Muscle layer of colon (tissue), 2 donors: ENCODE data around the gene CCDC183.
"Not testable (repeated sequence)": the region's sequence is repeated elsewhere in the genome, so short reads cannot be mapped to it uniquely, and the experiment has no call there.

Experiments
- H3K27ac ChIP-seq: one replicate; pipeline ENCODE4 v1.7.0; 2013; ENCODE audit warnings: low read depth, mild to moderate bottlenecking, low read length, moderate library complexity
- H3K27me3 ChIP-seq, 2 donors: one replicate each; pipeline ENCODE4 v1.7.0; 2013; ENCODE audit warnings: low read length in 2 of 2, mild to moderate bottlenecking in 2 of 2; ENCODE audit not compliant: insufficient read depth in 2 of 2, control insufficient read depth in 1 of 2
- H3K36me3 ChIP-seq: one replicate; pipeline ENCODE4 v1.7.0; 2013; ENCODE audit warnings: mild to moderate bottlenecking, low read length; ENCODE audit not compliant: insufficient read depth
- H3K4me1 ChIP-seq: one replicate; pipeline ENCODE4 v1.7.0; 2013; ENCODE audit warnings: mild to moderate bottlenecking, low read length; ENCODE audit not compliant: insufficient read depth
- H3K4me3 ChIP-seq, 2 donors: one replicate each; pipeline ENCODE4 v1.7.0; 2013; ENCODE audit warnings: low read length in 2 of 2, low read depth in 1 of 2, mild to moderate bottlenecking in 1 of 2, moderate library complexity in 1 of 2
- H3K9ac ChIP-seq: one replicate; pipeline ENCODE4 v1.7.0; 2013; ENCODE audit warnings: low read length
- H3K9me3 ChIP-seq: one replicate; pipeline ENCODE4 v1.7.0; 2013; ENCODE audit warnings: mild to moderate bottlenecking, low read length
- donor health status: abdominal sarcoma.
- donor health status: Adenocarcinoma of cecum.

The CCDC183 gene

DNA sequence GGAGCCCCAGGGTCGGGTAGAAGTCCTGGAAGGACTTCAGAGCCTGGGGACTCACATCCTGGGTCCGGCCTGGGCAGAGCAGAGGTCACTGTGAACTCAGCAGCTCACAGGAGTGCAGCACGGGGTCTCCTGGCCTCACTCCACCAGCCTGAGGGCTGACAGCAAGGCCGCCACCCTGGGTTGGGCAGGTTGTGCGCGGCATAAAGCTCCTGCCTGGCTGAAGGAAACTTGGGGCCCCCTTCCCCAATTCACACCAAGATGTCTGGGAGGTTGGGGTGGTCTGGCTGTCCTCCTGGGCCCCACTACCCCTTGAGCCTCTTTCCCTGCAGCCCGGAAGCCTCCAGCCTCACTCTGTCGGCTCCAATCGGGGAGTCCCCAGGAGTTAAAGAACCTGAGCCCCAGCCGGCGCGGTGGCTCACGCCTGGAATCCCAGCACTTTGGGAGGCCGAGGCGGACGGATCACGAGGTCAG lies 33.9 kb upstream of the CCDC183 start:
- Histone ChIP-seq H3K27ac (no peak overlapping the region), H3K9me3 (no peaks in the 10 kb centered on the region), H3K27me3 (peaks cover 9 to 22% of the 10 kb centered on the region in 2 donors), H3K9ac (no peak overlapping the region), H3K36me3 (no peaks in the 10 kb centered on the region), H3K4me3 (no peak overlapping the region), H3K4me1 (no peaks in the 10 kb centered on the region)

DNA sequence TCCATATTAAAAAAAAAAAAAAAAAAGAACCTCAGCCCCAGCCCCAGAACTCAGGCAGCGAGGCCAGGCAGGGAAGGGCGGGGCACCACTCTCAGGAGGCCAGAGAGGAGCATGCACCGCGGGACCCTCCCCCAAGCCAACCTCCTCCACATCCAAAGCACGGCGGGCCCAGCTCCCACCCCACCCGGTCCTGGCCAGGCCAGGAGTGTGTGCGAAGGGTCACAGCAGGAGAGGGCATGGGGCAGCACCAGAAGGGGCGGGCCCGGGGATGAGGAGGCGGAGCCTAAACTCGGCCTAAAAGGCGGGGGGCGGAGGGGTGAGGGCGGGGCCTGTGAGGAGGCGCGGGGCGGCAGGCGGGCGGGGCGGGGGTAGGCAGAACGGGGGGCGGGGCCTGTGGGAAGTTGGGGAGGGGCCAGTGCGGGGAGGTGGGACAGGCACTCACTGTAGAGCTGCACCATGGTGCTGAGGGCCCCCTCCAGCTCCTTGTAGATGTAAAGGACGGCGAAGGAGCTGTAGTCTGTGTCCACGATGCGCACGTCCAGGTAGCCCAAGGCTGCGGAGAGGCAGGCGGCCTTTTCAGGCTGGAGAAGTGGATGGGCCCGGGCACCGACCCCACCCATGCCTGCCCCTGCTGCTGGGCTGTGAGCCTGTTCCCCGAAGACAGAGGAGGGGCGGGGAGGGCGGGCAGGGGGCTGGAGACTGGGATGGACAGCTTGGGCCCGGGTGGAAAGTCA lies 33.1 kb upstream of the CCDC183 start:
- Histone ChIP-seq H3K36me3 (no peaks in the 10 kb centered on the region), H3K9ac (no peak overlapping the region), H3K4me1 (no peaks in the 10 kb centered on the region), H3K27me3 (peaks cover 9 to 22% of the 10 kb centered on the region in 2 donors), H3K9me3 (no peaks in the 10 kb centered on the region), H3K4me3 (no peak overlapping the region), H3K27ac (no peak overlapping the region)

DNA sequence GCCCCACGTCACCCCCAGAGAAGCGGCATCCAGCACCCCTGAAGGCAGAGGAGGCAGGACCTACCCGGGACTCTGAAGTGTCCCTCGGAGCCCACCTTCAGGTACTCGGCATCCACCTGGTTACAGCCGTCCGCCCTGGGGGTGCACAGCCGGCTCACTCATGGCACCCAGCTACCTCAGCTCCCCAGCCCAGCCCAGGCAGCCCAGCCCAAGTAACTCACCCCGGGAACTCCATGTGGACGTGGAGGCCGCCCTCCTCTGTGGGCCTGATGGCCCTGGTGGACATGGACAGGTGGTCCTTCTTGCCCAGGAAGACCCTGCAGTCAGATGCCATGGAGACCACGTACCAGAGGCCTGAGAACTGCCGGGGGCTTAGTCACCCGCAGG lies 32.5 kb upstream of the CCDC183 start:
- H3K27me3 ChIP-seq, result peaks cover 9 to 25% of the 10 kb centered on the region in 2 donors
- H3K27ac ChIP-seq, result no peak overlapping the region
- H3K36me3 ChIP-seq, result no peaks in the 10 kb centered on the region
- H3K4me1 ChIP-seq, result no peaks in the 10 kb centered on the region
- no peak overlapping the region for H3K4me3 ChIP-seq
- H3K9me3 ChIP-seq, result no peaks in the 10 kb centered on the region
- H3K9ac ChIP-seq, result no peak overlapping the region

DNA sequence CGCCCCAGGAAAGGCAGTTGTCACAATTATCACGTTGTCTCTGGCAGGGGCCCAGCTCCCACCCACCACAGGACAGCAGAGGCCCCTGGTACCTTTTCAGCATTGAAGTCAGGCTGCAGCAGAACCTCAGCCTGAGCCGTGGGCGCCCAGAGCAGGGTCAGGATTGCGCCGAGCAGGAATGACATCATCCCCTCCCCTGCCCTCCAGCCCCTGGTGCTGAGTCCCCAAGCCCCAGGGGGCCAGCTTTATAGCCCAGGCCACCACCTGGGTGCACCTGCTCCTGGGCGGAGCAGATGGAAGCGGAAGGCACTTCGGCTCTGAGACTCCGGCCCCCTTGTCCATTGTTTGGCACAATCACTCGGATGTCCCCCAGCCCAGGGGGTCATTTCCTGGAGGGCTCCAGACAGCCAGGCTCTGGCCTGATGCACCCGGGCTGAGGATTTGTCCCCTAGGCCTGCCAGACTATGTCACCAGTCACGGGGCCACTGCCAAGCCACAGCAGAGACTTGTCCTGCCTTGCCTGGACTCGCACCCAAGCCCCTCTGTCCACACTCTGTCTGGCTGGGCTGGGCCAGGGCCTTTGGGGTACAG lies 31.7 kb upstream of the CCDC183 start, which contains the start of gene LCN15:
Gene LCN15, minus strand, starts transcription at position 218 of the 591 bp plus-strand sequence. Its CDS starts 30 bp downstream, at position 188.
- H3K27ac ChIP-seq, result no peak within 1 kb of the TSS
- no peaks in the 10 kb centered on the region for H3K9me3 ChIP-seq
- no peaks in the 10 kb centered on the region for H3K36me3 ChIP-seq
- peaks cover 9 to 25% of the 10 kb centered on the region in 2 donors for H3K27me3 ChIP-seq
- H3K4me3 ChIP-seq, result no peak within 1 kb of the TSS
- H3K9ac ChIP-seq, result no peak within 1 kb of the TSS
- H3K4me1 ChIP-seq, result no peaks in the 10 kb centered on the region

DNA sequence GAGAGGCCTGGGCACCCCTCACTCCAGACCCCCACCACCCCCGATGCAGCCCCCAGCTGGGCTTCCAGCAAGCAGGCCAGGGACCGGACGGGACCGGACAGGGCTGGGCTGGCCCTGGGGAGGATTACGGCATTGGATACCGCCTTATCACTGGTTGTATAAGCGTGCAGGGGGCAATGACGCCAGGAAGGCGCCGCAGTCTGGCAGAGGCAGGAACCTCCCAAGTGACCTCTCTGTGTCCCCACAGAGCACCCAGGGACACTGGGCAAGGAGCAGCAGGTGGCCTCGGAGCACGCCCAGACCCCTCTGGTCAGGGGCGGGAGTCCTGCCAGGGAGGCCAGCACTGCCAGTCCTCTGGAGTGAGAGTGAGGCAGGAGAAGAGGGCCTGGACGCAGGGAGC lies 31.1 kb upstream of the CCDC183 start:
- Histone ChIP-seq H3K9ac (no peak overlapping the region), H3K9me3 (no peaks in the 10 kb centered on the region), H3K4me3 (no peak overlapping the region), H3K27ac (no peak overlapping the region), H3K27me3 (peaks cover 9 to 25% of the 10 kb centered on the region in 2 donors), H3K36me3 (no peaks in the 10 kb centered on the region), H3K4me1 (no peaks in the 10 kb centered on the region)

DNA sequence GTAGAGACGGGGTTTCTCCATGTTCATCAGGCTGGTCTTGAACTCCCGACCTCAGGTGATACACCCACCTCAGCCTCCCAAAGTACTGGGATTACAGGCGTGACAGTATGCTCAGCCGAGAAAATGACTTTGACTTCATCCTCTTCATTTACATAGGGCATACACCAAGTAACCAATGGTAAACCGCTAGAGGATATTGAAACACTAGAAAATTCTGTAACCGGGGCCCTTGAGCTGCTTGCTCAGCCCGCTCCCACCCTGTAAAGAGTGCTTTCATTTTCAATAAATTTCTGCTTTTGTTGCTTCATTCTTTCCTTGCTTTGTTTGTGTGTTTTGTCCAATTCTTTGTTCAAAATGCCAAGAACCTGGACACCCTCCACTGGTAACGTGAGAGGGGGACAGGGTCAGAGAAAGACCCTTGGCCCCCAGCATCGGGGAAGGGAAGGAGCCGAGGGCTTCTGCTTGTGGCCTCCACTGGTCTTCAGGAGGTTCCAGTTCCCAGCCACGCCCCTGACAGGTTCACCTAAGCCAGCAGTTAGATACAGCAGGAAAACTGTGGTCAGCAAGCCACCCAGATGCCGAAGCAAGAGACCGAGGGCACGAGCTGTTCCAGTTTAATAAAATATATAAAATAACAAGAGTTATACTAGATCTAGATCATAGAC lies 30.3 kb upstream of the CCDC183 start:
- H3K9ac ChIP-seq, H3K36me3 ChIP-seq, H3K4me3 ChIP-seq, H3K4me1 ChIP-seq, H3K9me3 ChIP-seq, H3K27ac ChIP-seq: not testable (repeated sequence)
- peaks cover 9 to 25% of the 10 kb centered on the region in 2 donors for H3K27me3 ChIP-seq

DNA sequence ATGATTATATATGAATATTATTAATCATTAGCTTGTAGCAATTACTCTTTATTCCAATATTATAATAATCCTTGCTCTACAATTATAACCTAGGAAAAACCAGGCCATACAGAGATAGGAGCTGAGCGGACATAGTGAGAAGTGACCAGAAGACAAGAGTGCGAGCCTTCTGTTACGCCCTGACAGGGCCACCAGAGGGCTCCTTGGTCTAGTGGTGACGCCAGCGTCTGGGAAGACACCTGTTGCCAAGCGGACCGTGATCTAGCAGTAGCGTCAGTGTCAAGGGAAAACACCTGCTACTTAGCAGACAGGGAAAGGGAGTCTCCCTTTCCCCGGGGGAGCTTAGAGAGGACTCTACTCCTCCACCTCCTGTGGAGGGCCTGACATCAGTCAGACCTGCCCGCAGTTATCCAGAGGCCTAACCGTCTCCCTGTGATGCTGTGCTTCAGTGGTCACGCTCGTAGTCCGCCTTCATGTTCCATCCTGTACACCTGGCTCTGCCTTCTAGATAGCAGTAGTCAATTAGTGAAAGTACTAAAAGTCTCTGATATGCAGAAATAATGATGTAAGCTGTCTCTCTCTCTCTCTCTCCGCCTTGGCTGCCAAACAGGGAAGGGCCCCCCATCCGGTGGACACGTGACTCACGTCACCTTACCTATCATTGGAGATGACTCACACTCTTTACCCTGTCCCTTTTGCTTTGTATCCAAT lies 29.6 kb upstream of the CCDC183 start:
- H3K36me3 ChIP-seq, H3K9ac ChIP-seq: not testable (repeated sequence)
- H3K27me3 ChIP-seq, result peaks cover 9 to 25% of the 10 kb centered on the region in 2 donors

DNA sequence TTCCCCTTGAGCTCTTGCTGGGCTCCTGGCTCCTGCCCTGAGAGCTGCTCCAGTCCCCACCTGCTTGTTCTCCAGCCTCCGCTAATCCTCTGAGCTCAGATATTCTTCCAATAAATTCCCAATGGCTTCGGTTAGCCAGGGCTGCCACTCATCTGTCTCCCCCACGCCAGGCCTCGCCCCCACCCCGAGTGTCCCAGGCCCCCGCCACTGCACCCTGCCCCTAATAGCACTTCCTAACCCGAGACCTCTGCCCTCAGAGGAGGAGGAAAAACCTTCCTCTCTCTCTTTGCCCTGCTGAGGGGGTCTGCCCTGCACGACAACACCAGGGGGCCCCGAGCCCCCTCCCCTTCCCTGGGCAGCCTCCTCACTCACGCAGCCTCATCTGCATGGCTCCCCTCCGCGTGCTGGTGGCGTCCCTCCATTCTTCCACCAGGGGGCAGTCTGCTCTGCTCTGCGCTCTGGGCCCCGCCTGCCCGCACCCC lies 26.4 kb upstream of the CCDC183 start:
- no peak overlapping the region for H3K4me3 ChIP-seq

More for the DNA sequence above, 29.6 kb upstream of the CCDC183 start:
- not testable (repeated sequence) for H3K27ac ChIP-seq, H3K4me3 ChIP-seq, H3K9me3 ChIP-seq, H3K4me1 ChIP-seq

DNA sequence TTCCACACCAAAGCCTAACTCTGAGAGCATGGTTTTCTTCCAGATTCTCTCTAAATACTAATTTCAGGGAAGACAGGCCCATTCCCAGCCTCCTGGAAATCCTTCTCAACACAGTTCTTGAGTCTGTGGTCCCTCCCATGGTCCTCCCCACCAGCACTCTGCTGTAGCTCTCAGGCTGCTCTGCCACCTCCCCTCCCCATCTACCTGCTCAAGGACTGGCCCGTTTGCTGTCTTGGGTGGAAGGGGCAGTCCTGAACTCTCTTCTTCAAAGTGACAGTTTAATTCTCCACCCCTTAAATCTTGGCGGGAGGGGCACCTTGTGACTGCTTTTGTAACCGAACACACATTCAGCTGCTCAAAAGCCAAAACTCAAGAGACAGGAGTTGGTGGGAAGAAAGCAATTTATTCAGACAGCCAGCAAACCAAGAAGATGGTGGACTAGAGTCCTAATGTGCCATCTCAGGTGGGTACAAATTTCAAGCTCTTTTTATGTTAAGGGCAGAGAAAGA lies 24.2 kb upstream of the CCDC183 start:
- H3K36me3 ChIP-seq, result no peaks in the 10 kb centered on the region
- no peaks in the 10 kb centered on the region for H3K4me1 ChIP-seq
- no peaks in the 10 kb centered on the region for H3K9me3 ChIP-seq
- peaks cover 0 to 7% of the 10 kb centered on the region in 2 donors for H3K27me3 ChIP-seq
- H3K9ac ChIP-seq, result no peak overlapping the region
- no peak overlapping the region for H3K27ac ChIP-seq
- no peak overlapping the region for H3K4me3 ChIP-seq

More for the DNA sequence above, 26.4 kb upstream of the CCDC183 start:
- Histone ChIP-seq H3K4me1 (no peaks in the 10 kb centered on the region), H3K36me3 (no peaks in the 10 kb centered on the region), H3K27me3 (peaks cover 0 to 11% of the 10 kb centered on the region in 2 donors), H3K9ac (no peak overlapping the region), H3K27ac (no peak overlapping the region), H3K9me3 (no peaks in the 10 kb centered on the region)

DNA sequence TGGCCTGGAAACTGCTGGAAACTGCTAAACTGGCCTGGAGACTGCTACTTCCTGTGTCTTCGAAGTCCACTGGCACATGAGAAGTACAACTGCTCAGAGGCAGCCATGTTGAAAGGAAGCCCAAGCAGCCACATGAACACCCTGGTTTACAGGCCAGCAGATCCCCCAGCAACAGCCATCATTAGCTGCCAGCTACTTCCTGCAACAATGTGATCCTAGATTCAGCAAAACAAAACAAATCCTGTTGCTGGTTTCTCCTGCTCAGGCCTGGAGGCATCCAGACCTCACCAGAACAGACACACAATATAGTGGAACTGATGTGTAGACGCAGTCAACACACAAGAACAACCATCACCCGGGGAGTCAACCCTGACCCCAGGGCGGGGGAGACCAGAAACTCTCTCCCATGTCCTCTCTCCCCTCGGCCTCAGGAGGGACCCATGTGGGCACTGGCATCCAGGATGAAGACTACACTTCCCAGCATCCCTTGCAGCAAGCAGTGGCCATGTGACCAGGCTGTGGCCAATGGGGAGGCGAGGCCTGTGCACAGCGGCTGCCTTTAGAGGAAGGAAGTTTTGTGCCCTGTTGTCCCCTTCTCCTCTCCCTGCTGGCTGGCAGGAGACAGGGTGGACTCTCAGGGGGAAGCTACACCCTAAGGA lies 22.6 kb upstream of the CCDC183 start:
- H3K9me3 ChIP-seq, result no peaks in the 10 kb centered on the region
- no peaks in the 10 kb centered on the region for H3K4me1 ChIP-seq
- H3K27me3 ChIP-seq, result no peaks in the 10 kb centered on the region
- no peak overlapping the region for H3K27ac ChIP-seq
- H3K9ac ChIP-seq, result no peak overlapping the region
- no peak overlapping the region for H3K4me3 ChIP-seq
- H3K36me3 ChIP-seq, result no peaks in the 10 kb centered on the region
